Smooth muscle cell (in vitro differentiated cells): Measurements from ENCODE around the gene KCND3. TPM values are rescaled to one million over a fixed set of nuclear protein-coding genes. Genes with fewer than 3 reads are reported as not detected.

ENCODE experiments used
- DNase-seq: peaks from one replicate; lab custom pipeline; 2025; ENCODE audit not compliant: unreplicated experiment; lab: John Stamatoyannopoulos, UW
- H2AFZ ChIP-seq: fragments of 200-600 bp; sonication (generic); 2 replicates; pipeline ENCODE4 v1.6.0; 2016; ENCODE audit warnings: antibody characterized with exemption, low read depth, mild to moderate bottlenecking
- H3F3A ChIP-seq: fragments of 200-600 bp; sonication (generic); 2 replicates; pipeline ENCODE4 v1.6.0; 2017; ENCODE audit warnings: antibody characterized with exemption, low read depth
- H3K27ac ChIP-seq: fragments of 200-600 bp; sonication (generic); 2 replicates; pipeline ENCODE4 v1.5.1; 2016; ENCODE audit warnings: low read depth, mild to moderate bottlenecking
- H3K27me3 ChIP-seq: fragments of 200-600 bp; sonication (generic); 2 replicates; pipeline ENCODE4 v1.6.1; 2016; ENCODE audit warnings: low read depth, mild to moderate bottlenecking
- H3K36me3 ChIP-seq: fragments of 200-600 bp; sonication (generic); 2 replicates; pipeline ENCODE4 v1.5.1; 2016; ENCODE audit warnings: low read depth
- H3K4me1 ChIP-seq: fragments of 200-600 bp; sonication (generic); 2 replicates; pipeline ENCODE4 v1.5.1; 2016; ENCODE audit warnings: low read depth
- H3K4me2 ChIP-seq: fragments of 200-600 bp; sonication (generic); 2 replicates; pipeline ENCODE4 v1.6.0; 2016; ENCODE audit warnings: mild to moderate bottlenecking
- H3K4me3 ChIP-seq: fragments of 200-600 bp; sonication (generic); 2 replicates; pipeline ENCODE4 v1.5.1; 2016; ENCODE audit warnings: mild to moderate bottlenecking
- H3K79me2 ChIP-seq: fragments of 200-600 bp; sonication (generic); 2 replicates; pipeline ENCODE4 v1.6.0; 2016; ENCODE audit warnings: low read depth, mild to moderate bottlenecking
- H3K9ac ChIP-seq: fragments of 200-600 bp; sonication (generic); 2 replicates; pipeline ENCODE4 v1.6.0; 2016; ENCODE audit warnings: low read depth
- H3K9me3 ChIP-seq: fragments of 200-600 bp; sonication (generic); replicated peaks from 2 replicates; pipeline ENCODE4 v1.5.1; 2016; ENCODE audit warnings: low read depth
- H4K20me1 ChIP-seq: fragments of 200-600 bp; sonication (generic); 2 replicates; pipeline ENCODE4 v1.6.0; 2016; ENCODE audit warnings: low read depth
- WGBS: methylation state at CpG from one replicate; pipeline ENCODE4 v1.1.7; 2016; ENCODE audit warnings: low lambda C conversion rate; 5-methylcytosine and 5-hydroxymethylcytosine counted together
- polyA plus RNA-seq: library from polyadenylated mRNA; unstranded; fragments of >200 nt; fragmentation: Nextera tagmentation; extraction: Ambion mirVana; gene quantifications from 2 replicates; pipeline ENCODE4 v1.2.1, GENCODE V29; 2016
- total RNA-seq: library from RNA; depleted of rRNA; stranded (reverse); fragments of >200 nt; gene quantifications from 2 replicates; pipeline ENCODE4 v1.2.3, GENCODE V29; 2014
- TF ChIP-seq, protein P1 (sequence below): fragments of 200-600 bp; sonication (generic); IDR thresholded peaks from 2 replicates; pipeline ENCODE4 v1.5.1; 2017; ENCODE audit warnings: borderline replicate concordance, mild to moderate bottlenecking, antibody characterized with exemption; ENCODE audit not compliant: insufficient read depth, poor library complexity, severe bottlenecking

KCND3 gene
- total and polyA plus RNA-seq, 2 experiments from 2014 or later: 0.97 to 2.2 TPM

DNA sequence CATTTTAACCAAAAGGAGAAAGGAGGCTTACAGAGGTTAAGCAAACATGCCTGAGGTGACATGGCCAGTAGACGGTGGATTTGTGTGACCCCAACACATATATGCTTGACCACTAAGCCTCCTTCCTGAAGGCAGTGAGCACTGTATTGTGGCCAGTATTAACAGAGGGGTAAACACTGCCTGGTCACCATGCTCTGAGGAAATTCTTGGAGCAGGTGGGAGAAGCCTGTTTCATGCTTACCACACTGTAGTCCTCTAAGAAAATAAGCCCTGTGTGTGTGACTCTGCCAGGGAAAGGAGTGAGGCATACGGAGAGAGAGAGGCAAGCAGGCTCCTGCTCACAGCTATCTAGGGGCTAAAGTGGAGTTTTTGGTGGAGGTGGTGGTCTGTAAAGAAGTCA lies 102.7 kb downstream of the KCND3 start:
- H3K36me3 ChIP-seq: no peaks in the 10 kb centered on the region
- no peaks in the 10 kb centered on the region for H3K4me1 ChIP-seq
- no peak overlapping the region for H2AFZ ChIP-seq
- no peaks in the 10 kb centered on the region for H3K27me3 ChIP-seq
- 81% methylated on average over 2 of the region's 2 CpGs for WGBS
- no peaks in the 10 kb centered on the region for H3F3A ChIP-seq
- H3K4me2 ChIP-seq: no peak overlapping the region
- H3K27ac ChIP-seq: no peak overlapping the region
- no peaks in the 10 kb centered on the region for H4K20me1 ChIP-seq
- H3K4me3 ChIP-seq: no peak overlapping the region
- no peaks in the 10 kb centered on the region for H3K9me3 ChIP-seq
- DNase-seq: no peak
- H3K79me2 ChIP-seq: no peaks in the 10 kb centered on the region
- H3K9ac ChIP-seq: no peak overlapping the region
- TF ChIP-seq, protein P1, sequence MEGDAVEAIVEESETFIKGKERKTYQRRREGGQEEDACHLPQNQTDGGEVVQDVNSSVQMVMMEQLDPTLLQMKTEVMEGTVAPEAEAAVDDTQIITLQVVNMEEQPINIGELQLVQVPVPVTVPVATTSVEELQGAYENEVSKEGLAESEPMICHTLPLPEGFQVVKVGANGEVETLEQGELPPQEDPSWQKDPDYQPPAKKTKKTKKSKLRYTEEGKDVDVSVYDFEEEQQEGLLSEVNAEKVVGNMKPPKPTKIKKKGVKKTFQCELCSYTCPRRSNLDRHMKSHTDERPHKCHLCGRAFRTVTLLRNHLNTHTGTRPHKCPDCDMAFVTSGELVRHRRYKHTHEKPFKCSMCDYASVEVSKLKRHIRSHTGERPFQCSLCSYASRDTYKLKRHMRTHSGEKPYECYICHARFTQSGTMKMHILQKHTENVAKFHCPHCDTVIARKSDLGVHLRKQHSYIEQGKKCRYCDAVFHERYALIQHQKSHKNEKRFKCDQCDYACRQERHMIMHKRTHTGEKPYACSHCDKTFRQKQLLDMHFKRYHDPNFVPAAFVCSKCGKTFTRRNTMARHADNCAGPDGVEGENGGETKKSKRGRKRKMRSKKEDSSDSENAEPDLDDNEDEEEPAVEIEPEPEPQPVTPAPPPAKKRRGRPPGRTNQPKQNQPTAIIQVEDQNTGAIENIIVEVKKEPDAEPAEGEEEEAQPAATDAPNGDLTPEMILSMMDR: no peak

DNA sequence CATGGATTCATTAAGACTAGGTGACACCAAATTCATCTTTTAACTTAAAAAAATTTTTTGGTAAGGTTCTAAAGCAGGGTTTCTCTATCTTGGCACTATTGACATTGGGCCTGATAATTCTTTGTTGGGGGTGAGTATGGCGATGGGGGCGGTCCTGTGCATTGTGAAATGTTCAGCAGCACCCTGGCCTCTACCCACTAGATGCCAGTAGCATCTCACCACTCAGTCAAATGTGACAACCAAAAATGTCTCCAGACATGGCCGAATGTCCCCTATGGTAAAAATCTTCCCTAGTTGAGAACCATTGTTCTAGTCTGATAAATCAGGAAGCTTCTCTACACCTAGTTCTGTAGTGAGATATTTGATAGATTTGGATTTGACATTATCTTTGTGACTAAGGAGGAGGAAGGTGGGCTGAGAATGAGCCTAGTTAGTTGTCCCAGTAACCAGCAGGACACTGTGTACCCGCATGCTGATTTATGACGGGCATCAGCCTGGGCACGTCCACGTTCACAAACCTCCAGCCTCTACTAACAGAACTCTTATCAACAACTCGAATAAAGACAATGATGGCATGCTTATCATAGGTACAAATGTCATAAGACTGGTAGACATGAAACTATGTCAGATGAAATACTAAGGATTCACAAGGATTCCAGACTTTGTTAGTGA lies 104.6 kb downstream of the KCND3 start:
- Histone ChIP-seq H3K27ac (no peak overlapping the region), H3K9ac (no peak overlapping the region), H3F3A (no peaks in the 10 kb centered on the region), H3K4me1 (no peaks in the 10 kb centered on the region), H3K36me3 (no peaks in the 10 kb centered on the region), H3K27me3 (no peaks in the 10 kb centered on the region), H3K9me3 (no peaks in the 10 kb centered on the region), H2AFZ (no peak overlapping the region), H3K4me3 (no peak overlapping the region), H3K4me2 (no peak overlapping the region), H3K79me2 (no peaks in the 10 kb centered on the region), H4K20me1 (no peaks in the 10 kb centered on the region)
- DNase-seq: no peak
- TF ChIP-seq, protein P1: no peak
- WGBS: 94% methylated on average over 8 of the region's 8 CpGs

DNA sequence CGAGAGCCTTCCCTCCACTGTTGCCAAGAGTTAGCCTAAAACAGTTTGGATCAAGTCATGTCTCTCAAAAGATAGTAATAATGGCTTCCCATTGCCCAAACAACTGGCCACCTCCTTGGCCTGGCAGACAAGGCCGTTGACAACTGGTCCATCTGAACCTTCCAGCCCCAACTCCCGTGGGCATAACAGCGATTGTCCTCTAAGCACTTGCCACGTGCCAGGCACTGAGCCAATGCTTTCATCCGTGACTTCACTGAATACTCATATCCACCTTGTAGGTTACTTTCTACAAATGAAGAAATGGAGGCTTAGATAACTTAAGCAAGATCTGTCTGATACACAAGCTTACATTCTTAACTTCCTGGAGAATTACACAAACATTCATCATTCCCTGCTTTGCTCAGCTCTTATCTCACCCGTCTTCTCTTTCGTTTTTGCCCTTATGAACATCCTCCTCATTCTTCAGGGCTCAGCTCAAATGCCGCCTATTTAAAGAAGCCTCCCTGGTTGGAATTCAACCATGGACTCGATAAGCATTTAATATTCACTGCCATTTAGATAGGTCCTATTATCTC lies 106.4 kb downstream of the KCND3 start:
- Histone ChIP-seq H3K9me3 (no peaks in the 10 kb centered on the region), H4K20me1 (no peaks in the 10 kb centered on the region), H2AFZ (no peak overlapping the region), H3K36me3 (no peaks in the 10 kb centered on the region), H3F3A (no peaks in the 10 kb centered on the region), H3K4me2 (no peak overlapping the region), H3K27me3 (no peaks in the 10 kb centered on the region), H3K4me1 (no peaks in the 10 kb centered on the region), H3K79me2 (no peaks in the 10 kb centered on the region), H3K4me3 (no peak overlapping the region), H3K9ac (no peak overlapping the region), H3K27ac (no peak overlapping the region)
- DNase-seq: no peak
- 82% methylated on average over 10 of the region's 10 CpGs for WGBS
- TF ChIP-seq, protein P1: no peak

DNA sequence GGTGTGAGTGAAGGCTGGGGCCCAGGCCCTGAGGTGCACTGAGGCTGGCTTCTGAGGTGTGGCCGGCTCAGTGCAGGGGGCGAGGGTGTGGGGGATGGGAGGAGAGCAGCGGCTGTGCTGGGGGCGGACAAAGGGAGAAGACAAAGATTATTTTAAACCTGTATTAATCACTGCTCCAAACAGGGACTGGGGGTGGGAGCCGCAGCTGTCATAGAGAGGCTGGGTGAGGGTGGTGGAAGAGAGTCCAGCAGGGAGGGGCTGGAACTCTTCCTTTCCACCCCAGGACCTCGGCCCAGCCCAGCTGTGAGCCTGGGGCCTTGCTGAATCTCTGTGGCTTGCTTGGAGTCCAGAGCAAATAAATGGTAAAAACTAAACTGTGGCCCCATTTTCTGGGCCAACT lies 106.9 kb downstream of the KCND3 start:
- TF ChIP-seq, protein P1: no peak
- Histone ChIP-seq H3F3A (no peaks in the 10 kb centered on the region), H3K9ac (no peak overlapping the region), H3K36me3 (no peaks in the 10 kb centered on the region), H3K79me2 (no peaks in the 10 kb centered on the region), H3K4me3 (no peak overlapping the region), H2AFZ (no peak overlapping the region), H3K27me3 (no peaks in the 10 kb centered on the region), H3K9me3 (no peaks in the 10 kb centered on the region), H4K20me1 (no peaks in the 10 kb centered on the region), H3K4me2 (no peak overlapping the region), H3K4me1 (no peaks in the 10 kb centered on the region), H3K27ac (no peak overlapping the region)
- WGBS: 96% methylated on average over 6 of the region's 6 CpGs
- DNase-seq: no peak
